ENCODE data around the gene CDC42BPA.
"Not testable (repeated sequence)": the region's sequence is repeated elsewhere in the genome, so short reads cannot be mapped to it uniquely, and the experiment has no call there.

CDC42BPA gene

GRCh38 chr1:227318016-227318852 is at the start of gene CDC42BPA:
Gene CDC42BPA, minus strand, starts transcription at chr1:227318492. Its CDS starts 1,310 bp downstream, at chr1:227317182.
- peak; percentile 69 for DNase-seq

- no peak for DNase-seq
Observed at GRCh38 chr1:227368009-227368408, 49.7 kb upstream of the CDC42BPA start.

GRCh38 chr1:227365473-227366431 is 47.5 kb upstream of the CDC42BPA start:
- no peak for DNase-seq

- no peak for DNase-seq
Observed at GRCh38 chr1:227364657-227365056, 46.4 kb upstream of the CDC42BPA start.

- DNase-seq, result no peak
Observed at GRCh38 chr1:227363825-227364224, 45.5 kb upstream of the CDC42BPA start.

- no peak for DNase-seq
Observed at GRCh38 chr1:227362039-227362438, 43.7 kb upstream of the CDC42BPA start.

- no peak for DNase-seq
Observed at GRCh38 chr1:227357927-227358302, 39.6 kb upstream of the CDC42BPA start.

- no peak for DNase-seq
Observed at GRCh38 chr1:227357171-227357926, 39.1 kb upstream of the CDC42BPA start.

GRCh38 chr1:227356620-227357146 is 38.4 kb upstream of the CDC42BPA start:
- no peak for DNase-seq

GRCh38 chr1:227355542-227356245 is 37.4 kb upstream of the CDC42BPA start:
- DNase-seq, result no peak

- no peak for DNase-seq
Observed at GRCh38 chr1:227353186-227353585, 34.9 kb upstream of the CDC42BPA start.

- DNase-seq, result not testable (repeated sequence)
Observed at GRCh38 chr1:227352164-227352563, 33.9 kb upstream of the CDC42BPA start.

DNA sequence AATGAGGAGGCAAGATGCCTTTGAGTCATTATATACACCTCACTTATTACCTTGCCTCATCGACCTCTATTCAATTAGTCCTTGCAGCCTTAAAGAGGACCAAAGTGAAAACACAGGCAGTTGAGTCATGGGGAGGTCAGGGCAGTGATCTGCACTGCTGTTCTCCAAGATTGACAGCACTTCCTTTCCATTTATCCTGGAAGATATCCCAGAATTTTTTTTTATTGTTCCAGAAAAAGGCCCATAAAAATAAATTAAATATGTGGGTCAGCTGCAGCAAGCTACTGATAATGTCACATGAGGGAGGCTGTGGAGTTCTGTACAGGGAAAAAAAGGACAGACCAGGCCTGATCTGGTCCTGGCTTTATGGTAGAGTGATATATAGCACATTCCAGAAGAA is 33.2 kb upstream of the CDC42BPA start:
- DNase-seq, result no peak

GRCh38 chr1:227349967-227350366 is 31.7 kb upstream of the CDC42BPA start:
- no peak for DNase-seq

- no peak for DNase-seq
Observed at GRCh38 chr1:227343727-227344551, 25.6 kb upstream of the CDC42BPA start.

DNA sequence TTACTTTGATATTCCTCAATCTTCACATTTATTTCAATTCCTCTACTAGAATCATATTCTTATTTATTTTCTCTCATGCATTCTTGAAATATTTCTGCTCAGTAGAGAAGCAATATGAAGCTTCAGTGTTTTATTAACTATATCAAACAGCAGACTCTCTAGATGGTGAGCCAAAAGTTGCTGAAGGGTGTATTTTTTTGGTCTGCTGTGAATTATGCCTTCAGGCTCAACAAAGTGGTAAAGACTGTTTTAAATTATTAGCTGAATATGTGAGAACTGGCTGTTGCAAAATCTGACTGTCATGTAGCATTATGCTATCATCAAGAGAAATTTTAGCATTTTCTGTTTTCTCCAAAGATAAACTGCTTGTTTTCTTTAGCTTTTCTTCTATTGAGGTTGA is 24.9 kb upstream of the CDC42BPA start:
- no peak for DNase-seq

DNA sequence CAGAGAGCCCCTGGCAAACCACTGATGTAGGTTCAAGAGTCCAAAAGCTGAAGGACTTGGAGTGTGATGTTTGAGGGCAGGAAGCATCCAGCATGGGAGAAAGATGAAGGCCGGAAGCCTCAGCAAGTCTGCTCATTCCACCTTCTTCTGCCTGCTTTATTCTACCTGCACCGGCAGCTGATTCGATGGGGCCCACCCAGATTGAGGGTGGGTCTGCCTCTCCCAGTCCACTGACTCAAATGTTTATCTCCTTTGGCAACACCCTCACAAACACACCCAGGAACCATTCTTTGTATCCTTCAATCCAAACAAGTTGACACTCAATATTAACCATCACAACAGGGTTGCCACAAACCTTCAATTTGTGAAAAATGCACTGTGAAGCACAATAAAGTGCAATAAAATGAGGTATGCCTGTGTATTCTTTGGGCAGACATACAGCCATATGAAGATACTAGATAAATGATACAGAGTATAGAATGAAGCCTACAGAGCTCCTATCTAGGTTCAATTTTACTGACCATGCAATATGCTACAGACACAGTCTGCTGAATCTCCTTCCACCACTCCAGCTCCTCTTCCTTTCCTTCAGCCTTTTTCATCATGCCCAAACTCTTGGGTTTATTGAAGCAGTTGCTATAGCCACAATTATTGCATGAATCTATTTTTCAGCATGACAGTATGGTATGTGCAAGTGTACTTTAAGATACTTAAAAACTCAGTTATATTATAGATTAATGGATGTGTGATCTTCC is 24.0 kb upstream of the CDC42BPA start:
- DNase-seq, result no peak

GRCh38 chr1:227336136-227336535 is 17.8 kb upstream of the CDC42BPA start:
- not testable (repeated sequence) for DNase-seq

DNA sequence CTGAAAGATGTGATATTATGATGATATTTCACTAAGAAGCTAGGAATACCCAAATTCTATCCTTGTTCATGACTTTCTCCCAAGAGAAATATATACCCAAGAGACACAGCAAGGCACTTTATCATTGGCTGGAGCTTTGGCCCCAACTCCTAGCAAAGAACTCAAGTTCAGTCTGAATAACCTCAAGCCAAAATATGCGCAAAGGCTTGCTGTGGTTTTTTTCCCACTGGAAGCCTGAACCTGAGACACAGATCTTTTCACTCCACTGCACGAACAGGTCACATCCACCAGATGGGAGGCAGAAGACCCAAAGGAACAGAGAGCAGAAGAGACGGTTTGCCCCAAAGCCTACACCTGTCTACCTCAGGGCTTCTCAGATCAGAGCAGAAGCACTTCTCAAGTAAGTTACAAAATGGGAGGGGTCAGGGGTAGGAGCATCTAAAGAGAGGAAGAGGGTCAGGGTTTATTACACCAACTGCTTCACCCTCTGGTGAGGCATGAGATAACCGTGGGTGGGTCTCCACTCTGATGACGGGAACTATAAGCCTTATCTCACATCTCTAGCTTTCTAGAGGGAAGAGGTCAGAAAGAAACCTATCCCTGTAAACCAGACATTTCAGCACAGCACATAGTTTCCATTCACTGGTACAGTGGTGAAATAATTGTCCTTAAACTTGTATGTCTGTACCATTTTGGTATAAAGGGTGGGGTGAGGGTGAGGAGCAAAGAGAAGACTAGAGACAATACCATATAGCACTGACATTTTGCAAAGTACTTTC is 17.1 kb upstream of the CDC42BPA start:
- no peak for DNase-seq

All from SHP77 treated with DMSO at 0.1 percent for 48 hours (cell line).